ENCODE measurements around the gene OPCML.

- no peak for TF ChIP-seq CTCF (conservative IDR thresholded peaks at IDR 0.05; ENCODE audit: low read depth, low read length)
- no peak for TF ChIP-seq EZH2 (IDR thresholded peaks at IDR 0.05; ENCODE audit: low read length, unreplicated experiment)
- TF ChIP-seq EZH2phosphoT487 (IDR thresholded peaks at IDR 0.05; ENCODE audit: borderline replicate concordance, low read length) = no peak
Observed at GRCh38 chr11:133127741-133128140, 404.6 kb downstream of the OPCML start.

Measured in PC-3 (cell line).